DND-41 (cell line): ENCODE measurements around the gene PTPDC1.

Experiments used
- ATAC-seq: fragments of 200-7000 bp; cut with Tn5 transposase; 3 replicates; pipeline ENCODE4 v1.9.1; 2021; ENCODE audit warnings: low read depth; ENCODE audit not compliant: insufficient read depth
- DNase-seq: peaks from one replicate; pipeline ENCODE4 v3.0.0-alpha.2; 2020
- H2AFZ ChIP-seq: 2 replicates; pipeline ENCODE4 v1.6.0; 2012; ENCODE audit warnings: low read depth, low read length
- H3K27ac ChIP-seq: 2 replicates; pipeline ENCODE4 v1.5.1; 2012; ENCODE audit warnings: low read length, inconsistent platforms
- H3K27me3 ChIP-seq: fragments of 200-600 bp; sonication (generic); 2 replicates; pipeline ENCODE4 v1.6.0; 2012; ENCODE audit warnings: low read length, mild to moderate bottlenecking, inconsistent platforms; ENCODE audit not compliant: insufficient read depth, poor library complexity
- H3K36me3 ChIP-seq: 2 replicates; pipeline ENCODE4 v1.5.1; 2012; ENCODE audit warnings: low read length, inconsistent platforms; ENCODE audit not compliant: insufficient read depth
- H3K4me1 ChIP-seq: 2 replicates; pipeline ENCODE4 v1.5.1; 2012; ENCODE audit warnings: mild to moderate bottlenecking, low read length; ENCODE audit not compliant: insufficient read depth
- H3K4me2 ChIP-seq: 2 replicates; pipeline ENCODE4 v1.6.0; 2012; ENCODE audit warnings: mild to moderate bottlenecking, moderate library complexity, low read length, inconsistent platforms; ENCODE audit not compliant: insufficient read depth
- H3K4me3 ChIP-seq, 2 experiments: fragments of 200-600 bp in 1 of 2; shearing (Covaris generic) in 1 of 2; 2 replicates each; pipeline ENCODE4 v1.5.1; 2012 to 2016; ENCODE audit warnings: inconsistent platforms in 2 of 2, low read length in 2 of 2, mild to moderate bottlenecking in 2 of 2, low read depth in 1 of 2, moderate library complexity in 1 of 2
- H3K79me2 ChIP-seq: 2 replicates; pipeline ENCODE4 v1.6.0; 2012; ENCODE audit warnings: low read length, inconsistent platforms; ENCODE audit not compliant: insufficient read depth
- H3K9ac ChIP-seq: 2 replicates; pipeline ENCODE4 v1.6.0; 2012; ENCODE audit warnings: low read depth, mild to moderate bottlenecking, inconsistent platforms, low read length, moderate library complexity
- H3K9me3 ChIP-seq: 2 replicates; pipeline ENCODE4 v1.5.1; 2012; ENCODE audit warnings: low read length, moderate library complexity, mild to moderate bottlenecking, inconsistent platforms; ENCODE audit not compliant: insufficient read depth, severe bottlenecking
- H4K20me1 ChIP-seq: 2 replicates; pipeline ENCODE4 v1.6.0; 2012; ENCODE audit warnings: low read length; ENCODE audit not compliant: insufficient read depth
- EZH2 ChIP-seq: IDR thresholded peaks from 3 replicates; pipeline ENCODE4 v1.6.1; 2012; ENCODE audit warnings: borderline replicate concordance, low read depth, mild to moderate bottlenecking, moderate library complexity, low read length, inconsistent platforms; ENCODE audit not compliant: severe bottlenecking
- TF ChIP-seq, protein P1 (sequence below): IDR thresholded peaks from 2 replicates; pipeline ENCODE4 v1.5.1; 2012; ENCODE audit warnings: borderline replicate concordance, low read length, moderate library complexity, mild to moderate bottlenecking; ENCODE audit not compliant: poor library complexity, severe bottlenecking; ENCODE audit errors: extremely low read depth

Gene PTPDC1

DNA sequence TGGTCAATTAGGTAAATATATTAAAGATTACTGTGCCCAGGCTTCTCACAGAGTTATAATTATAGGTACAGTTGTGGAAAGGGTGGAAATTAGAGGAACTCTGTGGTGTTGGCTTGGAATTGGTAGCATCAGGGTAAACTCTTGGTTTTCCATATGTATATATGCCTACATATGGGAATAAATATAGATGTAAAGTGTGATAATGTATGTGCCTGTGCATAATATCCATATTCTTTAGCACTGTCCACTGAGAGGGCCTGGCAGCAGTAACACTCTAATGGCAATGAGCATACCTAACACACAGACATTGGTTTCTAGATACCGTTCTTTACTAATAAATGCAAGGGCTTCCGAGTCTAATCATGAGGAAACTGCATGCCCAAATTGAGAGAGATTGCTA lies 4.0 kb upstream of the PTPDC1 start:
- Histone ChIP-seq H3K9me3 (no peaks in the 10 kb centered on the region), H3K4me3 (no peak overlapping the region), H3K4me1 (no peaks in the 10 kb centered on the region), H3K4me2 (no peak overlapping the region), H3K79me2 (no peaks in the 10 kb centered on the region), H4K20me1 (no peaks in the 10 kb centered on the region), H3K27me3 (no peaks in the 10 kb centered on the region), H3K36me3 (0 out of 2 replicates have a peak, but pooled peaks cover 7% of the 10 kb centered on the region), H2AFZ (no peak overlapping the region), H3K9ac (no peak overlapping the region), H3K27ac (no peak overlapping the region)
- no peak for DNase-seq
- no peak for ATAC-seq
- TF ChIP-seq, protein P1, sequence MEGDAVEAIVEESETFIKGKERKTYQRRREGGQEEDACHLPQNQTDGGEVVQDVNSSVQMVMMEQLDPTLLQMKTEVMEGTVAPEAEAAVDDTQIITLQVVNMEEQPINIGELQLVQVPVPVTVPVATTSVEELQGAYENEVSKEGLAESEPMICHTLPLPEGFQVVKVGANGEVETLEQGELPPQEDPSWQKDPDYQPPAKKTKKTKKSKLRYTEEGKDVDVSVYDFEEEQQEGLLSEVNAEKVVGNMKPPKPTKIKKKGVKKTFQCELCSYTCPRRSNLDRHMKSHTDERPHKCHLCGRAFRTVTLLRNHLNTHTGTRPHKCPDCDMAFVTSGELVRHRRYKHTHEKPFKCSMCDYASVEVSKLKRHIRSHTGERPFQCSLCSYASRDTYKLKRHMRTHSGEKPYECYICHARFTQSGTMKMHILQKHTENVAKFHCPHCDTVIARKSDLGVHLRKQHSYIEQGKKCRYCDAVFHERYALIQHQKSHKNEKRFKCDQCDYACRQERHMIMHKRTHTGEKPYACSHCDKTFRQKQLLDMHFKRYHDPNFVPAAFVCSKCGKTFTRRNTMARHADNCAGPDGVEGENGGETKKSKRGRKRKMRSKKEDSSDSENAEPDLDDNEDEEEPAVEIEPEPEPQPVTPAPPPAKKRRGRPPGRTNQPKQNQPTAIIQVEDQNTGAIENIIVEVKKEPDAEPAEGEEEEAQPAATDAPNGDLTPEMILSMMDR: no peak
- no peak for TF ChIP-seq EZH2

DNA sequence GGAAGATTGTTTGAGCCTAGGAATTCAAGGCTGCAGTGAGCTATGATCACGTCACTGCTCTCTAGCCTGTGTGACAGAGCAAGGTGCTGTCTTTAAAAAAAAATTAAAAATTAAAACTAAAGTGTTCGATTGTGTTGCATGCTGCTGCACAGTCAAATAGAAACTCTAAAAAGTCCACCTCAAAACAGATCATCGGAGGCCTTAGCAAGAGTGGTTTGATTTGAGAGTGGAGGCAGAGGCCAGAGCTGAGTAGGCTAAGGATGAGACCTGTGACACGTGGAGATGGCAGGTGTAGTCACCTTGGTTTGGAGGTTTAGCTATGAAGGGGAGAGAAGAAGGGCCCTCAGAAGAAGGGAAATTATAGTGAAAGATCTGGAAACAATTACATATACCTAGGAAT lies 2.8 kb upstream of the PTPDC1 start:
- H2AFZ ChIP-seq: no peak overlapping the region
- no peak overlapping the region for H3K4me3 ChIP-seq
- H3K27ac ChIP-seq: no peak overlapping the region
- DNase-seq (no peak), ATAC-seq (no peak)
- TF ChIP-seq EZH2: no peak
- TF ChIP-seq, protein P1: no peak
- no peaks in the 10 kb centered on the region for H4K20me1 ChIP-seq
- H3K79me2 ChIP-seq: no peaks in the 10 kb centered on the region
- H3K4me2 ChIP-seq: no peak overlapping the region
- H3K9ac ChIP-seq: no peak overlapping the region
- H3K9me3 ChIP-seq: no peaks in the 10 kb centered on the region
- H3K4me1 ChIP-seq: no peaks in the 10 kb centered on the region
- H3K36me3 ChIP-seq: 0 out of 2 replicates have a peak, but pooled peaks cover 7% of the 10 kb centered on the region
- no peaks in the 10 kb centered on the region for H3K27me3 ChIP-seq

DNA sequence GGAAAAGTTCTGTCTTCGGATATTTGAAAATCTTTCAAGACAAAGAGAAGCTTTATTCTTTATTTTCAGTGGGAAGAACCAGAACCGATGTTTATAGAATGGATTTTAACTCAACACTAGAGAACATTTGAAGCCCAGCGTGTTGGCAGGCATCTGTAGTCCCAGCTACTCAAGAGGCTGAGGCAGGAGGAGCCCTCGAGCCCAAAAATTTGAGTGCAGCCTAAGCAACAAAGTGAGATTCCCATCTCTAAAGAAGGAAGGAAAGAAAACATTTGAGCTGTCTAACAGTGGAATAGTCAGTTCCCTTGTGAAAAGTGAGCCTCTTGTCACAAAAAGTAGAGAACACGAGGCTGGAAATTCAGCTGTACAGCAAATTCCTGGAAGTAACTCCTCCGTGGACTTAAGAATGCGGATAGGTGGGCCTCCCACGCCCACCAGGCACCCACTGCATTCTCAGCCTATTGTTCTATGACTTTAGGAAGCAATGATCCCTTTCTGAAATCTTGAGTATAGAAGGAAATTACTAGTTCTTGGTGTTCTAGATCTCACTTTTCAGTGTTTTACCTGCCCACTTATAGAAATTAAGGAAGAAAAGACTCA lies 2.3 kb upstream of the PTPDC1 start:
- no peaks in the 10 kb centered on the region for H4K20me1 ChIP-seq
- no peaks in the 10 kb centered on the region for H3K79me2 ChIP-seq
- DNase-seq (no peak), ATAC-seq (no peak)
- TF ChIP-seq, protein P1: no peak
- no peak for TF ChIP-seq EZH2
- 0 out of 2 replicates have a peak, but pooled peaks cover 7% of the 10 kb centered on the region for H3K36me3 ChIP-seq
- H3K9me3 ChIP-seq: no peaks in the 10 kb centered on the region
- H3K4me1 ChIP-seq: no peaks in the 10 kb centered on the region
- no peak overlapping the region for H3K9ac ChIP-seq
- H3K4me3 ChIP-seq: no peak overlapping the region
- no peak overlapping the region for H2AFZ ChIP-seq
- H3K4me2 ChIP-seq: no peak overlapping the region
- no peak overlapping the region for H3K27ac ChIP-seq
- H3K27me3 ChIP-seq: no peaks in the 10 kb centered on the region
